Aorta (tissue), 5 donors: ENCODE results near the gene GPR137B. TPM values are rescaled to one million over a fixed set of nuclear protein-coding genes. Genes with fewer than 3 reads are reported as not detected.
A peak's percentile ranks its signal among the peaks of the same experiment; 100 is the strongest.

Source experiments
- ATAC-seq: fragments of 200-7000 bp; cut with Tn5 transposase; one replicate; pipeline ENCODE4 v1.9.1; 2022; ENCODE audit warnings: moderate library complexity; ENCODE audit not compliant: low FRiP score
- DNase-seq, 2 donors: peaks; one replicate each; pipeline ENCODE4 v3.0.0-alpha.2; 2020
- H3K27ac ChIP-seq, 2 donors: one replicate each; pipeline ENCODE4 v1.5.1; 2013; ENCODE audit warnings: low read length in 2 of 2, mild to moderate bottlenecking in 2 of 2, moderate library complexity in 2 of 2, control low read depth in 1 of 2, inconsistent platforms in 1 of 2, low read depth in 1 of 2
- H3K27me3 ChIP-seq, 2 donors: one replicate each; pipeline ENCODE4 v1.6.1; 2013; ENCODE audit warnings: control low read depth in 1 of 2, low read length in 1 of 2, mild to moderate bottlenecking in 1 of 2, moderate library complexity in 1 of 2; ENCODE audit not compliant: insufficient read depth in 2 of 2, control insufficient read depth in 1 of 2
- H3K36me3 ChIP-seq, 2 donors: one replicate each; pipeline ENCODE4 v1.6.1; 2013; ENCODE audit warnings: control low read depth in 1 of 2, low read length in 1 of 2, mild to moderate bottlenecking in 1 of 2; ENCODE audit not compliant: insufficient read depth in 2 of 2, control insufficient read depth in 1 of 2
- H3K4me1 ChIP-seq, 2 donors: one replicate each; pipeline ENCODE4 v1.6.1; 2013; ENCODE audit warnings: low read length in 2 of 2, control low read depth in 1 of 2, mild to moderate bottlenecking in 1 of 2, moderate library complexity in 1 of 2; ENCODE audit not compliant: insufficient read depth in 2 of 2, control insufficient read depth in 1 of 2
- H3K4me3 ChIP-seq, 2 donors: one replicate each; pipeline ENCODE4 v1.5.1; 2013; ENCODE audit warnings: low read length in 2 of 2, control low read depth in 1 of 2, mild to moderate bottlenecking in 1 of 2
- H3K9me3 ChIP-seq: one replicate; pipeline ENCODE4 v1.6.1; 2013; ENCODE audit warnings: mild to moderate bottlenecking, low read length; ENCODE audit not compliant: control insufficient read depth
- WGBS, 2 donors: extraction: QIAGEN DNeasy Blood & Tissue Kit; methylation state at CpG; one replicate each; pipeline ENCODE4 v1.1.7; 2013; 5-methylcytosine and 5-hydroxymethylcytosine counted together
- intact Hi-C, 2 donors: fragments of 100-400 bp; cut with DNase I; formaldehyde crosslinking; loops; one replicate each; pipeline versions ENCODE4 v1.14.2 to v1.15.0; 2022
- polyA plus RNA-seq, 2 donors: library from polyadenylated mRNA; stranded (reverse); fragments of 200-250 nt; gene quantifications; one replicate each; pipeline ENCODE4 v1.2.3, GENCODE V29; 2013
- total RNA-seq, 2 donors: library from RNA; stranded (reverse); fragmentation: NEBNext Ultra II Directional; extraction: Animal tissue kit (Norgen Biotek cat#: 25700); gene quantifications; one replicate each; pipeline ENCODE4 v1.2.1, GENCODE V29; 2021
- donor health status: healthy with polysubstance abuse.
- donor health status: Bipolar disorder and iron deficiency.
- donor health status: DM: no; HTN: no; CAD: no.
- donor health status: DM: no; HTN: no; CAD: no.
- donor health status: DM: yes; HTN: yes; CAD: no.

GPR137B gene
- total and polyA plus RNA-seq, 4 donors, result 15.4 to 21.3 (median 19.5) TPM

DNA sequence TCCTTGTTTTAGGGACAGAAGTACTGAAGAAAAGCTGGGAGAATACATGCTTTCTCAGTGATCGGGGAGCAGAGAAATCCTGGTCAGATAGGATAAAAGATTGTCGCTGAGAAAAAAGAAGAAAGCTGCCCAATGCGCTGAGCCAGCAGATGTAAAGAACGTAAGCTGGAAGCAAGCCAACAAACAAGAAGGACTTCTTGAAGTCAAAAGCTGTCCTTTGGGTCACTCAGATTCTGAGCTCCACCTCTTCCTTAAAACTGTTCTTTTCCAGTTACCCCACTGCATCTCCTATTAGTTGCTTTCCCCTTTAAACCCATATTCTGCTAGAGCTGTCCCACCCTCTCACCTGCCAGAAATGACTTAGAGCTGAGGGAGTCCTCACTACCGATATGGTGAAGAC, 64.8 kb downstream of the GPR137B start:
- no peak for ATAC-seq
- H3K27ac ChIP-seq, result no peak overlapping the region
- no peak overlapping the region for H3K4me3 ChIP-seq
- no peaks in the 10 kb centered on the region for H3K9me3 ChIP-seq
- no peaks in the 10 kb centered on the region for H3K4me1 ChIP-seq
- peaks cover 0 to 2% of the 10 kb centered on the region in 2 donors for H3K36me3 ChIP-seq
- peak in 1 of 2 donors; percentile 51 for DNase-seq
- intact Hi-C loops, result no loop called here
- WGBS, 2 donors, result 64 to 72% methylated on average over 5 of the region's 5 CpGs
- H3K27me3 ChIP-seq, result no peaks in the 10 kb centered on the region

DNA sequence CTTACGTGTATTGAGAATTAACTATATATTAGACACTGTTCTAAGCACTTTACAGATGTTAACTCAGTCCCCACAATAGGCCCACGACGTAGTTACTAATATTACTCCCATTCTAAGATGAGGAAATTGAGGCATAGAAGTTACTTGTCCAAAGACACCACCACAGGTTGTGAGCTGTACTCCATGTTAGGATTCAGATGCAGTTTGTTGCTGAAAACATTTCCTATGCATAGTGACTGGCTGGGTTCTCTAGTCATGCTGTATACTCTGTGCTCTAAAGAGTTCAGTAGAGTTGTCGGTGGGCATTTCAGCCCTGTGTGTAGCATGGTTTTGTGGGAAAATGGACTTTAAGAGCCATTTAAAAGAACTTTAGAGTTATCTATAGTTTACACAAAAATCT, 65.2 kb downstream of the GPR137B start:
- Histone ChIP-seq H3K27ac (no peak overlapping the region), H3K36me3 (peaks cover 0 to 2% of the 10 kb centered on the region in 2 donors), H3K4me1 (no peaks in the 10 kb centered on the region), H3K4me3 (no peak overlapping the region), H3K9me3 (no peaks in the 10 kb centered on the region), H3K27me3 (no peaks in the 10 kb centered on the region)
- ATAC-seq, result no peak
- no peak for DNase-seq
- WGBS, 2 donors, result 92 to 95% methylated on average over 4 of the region's 4 CpGs
- intact Hi-C loops, result no loop called here

- 23 to 27% methylated on average over 2 of the region's 2 CpGs for WGBS, 2 donors
- no peak for ATAC-seq
- no peaks in the 10 kb centered on the region for H3K4me1 ChIP-seq
- intact Hi-C loops, result no loop called here
- H3K27ac ChIP-seq, result no peak overlapping the region
- no peak overlapping the region for H3K4me3 ChIP-seq
- peaks cover 0 to 2% of the 10 kb centered on the region in 2 donors for H3K36me3 ChIP-seq
- no peaks in the 10 kb centered on the region for H3K9me3 ChIP-seq
- H3K27me3 ChIP-seq, result no peaks in the 10 kb centered on the region
- no peak for DNase-seq
Measured at GRCh38 chr1:236209185-236209584, 66.8 kb downstream of the GPR137B start.

DNA sequence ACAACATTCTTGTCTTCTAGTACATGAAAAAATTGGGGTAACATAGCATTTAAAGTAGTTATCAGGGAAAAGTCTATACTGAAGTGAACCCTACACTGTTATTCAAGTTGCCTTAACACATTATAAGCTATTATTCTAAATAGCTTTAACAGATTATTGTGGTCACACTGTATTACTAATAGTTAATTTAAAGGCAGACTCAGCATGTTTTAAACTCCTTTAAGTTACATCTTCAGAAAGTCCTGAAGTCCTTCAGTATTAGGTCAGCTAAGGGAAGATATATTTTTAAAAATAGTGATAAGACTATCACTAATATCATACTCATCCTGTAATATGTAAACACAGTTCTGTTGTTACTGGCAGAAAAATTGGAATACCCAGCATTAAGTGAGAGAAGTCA, 67.4 kb downstream of the GPR137B start:
- ATAC-seq, result no peak
- H3K36me3 ChIP-seq, result peaks cover 0 to 2% of the 10 kb centered on the region in 2 donors
- no peaks in the 10 kb centered on the region for H3K9me3 ChIP-seq
- DNase-seq, result no peak
- no peaks in the 10 kb centered on the region for H3K27me3 ChIP-seq
- intact Hi-C loops, result no loop called here
- no peaks in the 10 kb centered on the region for H3K4me1 ChIP-seq
- no peak overlapping the region for H3K27ac ChIP-seq
- no peak overlapping the region for H3K4me3 ChIP-seq

GRCh38 chr1:236211815-236212214, 69.5 kb downstream of the GPR137B start:
- peaks cover 0 to 2% of the 10 kb centered on the region in 2 donors for H3K36me3 ChIP-seq
- no peak for DNase-seq
- WGBS, 2 donors, result 97 to 98% methylated on average over 5 of the region's 5 CpGs

DNA sequence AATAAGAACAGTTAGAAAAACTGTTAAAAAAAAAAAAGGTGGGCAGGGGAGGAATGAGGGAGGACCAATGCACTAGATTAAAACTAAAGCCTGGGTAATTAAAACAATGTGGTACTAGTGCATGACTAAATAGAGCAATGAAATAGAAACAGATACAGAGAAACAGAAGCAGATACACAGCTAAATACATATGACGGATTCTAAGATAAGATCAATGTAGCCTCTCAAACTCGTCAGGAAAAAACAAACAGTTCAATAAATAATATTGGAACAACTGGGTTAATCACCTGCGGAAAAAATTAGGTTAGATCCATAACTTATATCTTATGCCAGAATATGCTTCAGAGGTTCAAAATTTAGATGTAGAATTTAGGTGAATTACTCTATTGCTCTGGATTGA, 71.2 kb downstream of the GPR137B start:
- ATAC-seq (no peak), DNase-seq (no peak)
- Histone ChIP-seq H3K4me1 (no peaks in the 10 kb centered on the region), H3K9me3 (no peaks in the 10 kb centered on the region), H3K4me3 (no peak overlapping the region), H3K27me3 (no peaks in the 10 kb centered on the region), H3K27ac (no peak overlapping the region), H3K36me3 (peaks cover 0 to 2% of the 10 kb centered on the region in 2 donors)
- 93 to 94% methylated on average over 3 of the region's 3 CpGs for WGBS, 2 donors
- intact Hi-C loops, result no loop called here

More at GRCh38 chr1:236211815-236212214, 69.5 kb downstream of the GPR137B start:
- no peak for ATAC-seq
- Histone ChIP-seq H3K4me1 (no peaks in the 10 kb centered on the region), H3K27me3 (no peaks in the 10 kb centered on the region), H3K4me3 (no peak overlapping the region), H3K27ac (no peak overlapping the region), H3K9me3 (no peaks in the 10 kb centered on the region)
- intact Hi-C loops, result no loop called here

DNA sequence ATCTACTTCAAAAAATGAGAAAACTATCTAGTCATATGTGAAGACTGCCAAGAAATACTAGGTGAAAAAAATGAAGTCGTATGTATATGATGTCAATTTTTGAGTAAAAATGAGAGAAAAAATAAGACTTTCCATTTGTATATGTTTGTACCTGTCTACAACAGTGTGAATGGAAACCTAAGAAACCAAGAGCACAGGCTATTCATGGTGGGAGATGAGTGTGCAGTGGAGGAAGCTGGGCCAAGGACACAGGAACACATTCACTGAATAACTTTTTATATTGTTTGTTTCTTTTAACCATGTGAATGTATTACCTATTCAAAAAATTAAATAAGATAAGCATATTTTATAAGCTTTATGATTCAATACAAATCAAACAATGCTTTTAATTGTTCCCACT, 72.4 kb downstream of the GPR137B start:
- intact Hi-C loops, result no loop called here

GRCh38 chr1:236220473-236220872, 78.1 kb downstream of the GPR137B start:
- Histone ChIP-seq H3K27ac (no peak overlapping the region), H3K36me3 (no peaks in the 10 kb centered on the region)
- no peak for ATAC-seq

More for the DNA sequence above, 72.4 kb downstream of the GPR137B start:
- ATAC-seq, result no peak
- no peak overlapping the region for H3K27ac ChIP-seq
- WGBS, 2 donors, result 71 to 80% methylated on average over 1 of the region's 1 CpG
- no peak overlapping the region for H3K4me3 ChIP-seq
- peaks cover 0 to 2% of the 10 kb centered on the region in 2 donors for H3K36me3 ChIP-seq
- no peak for DNase-seq
- H3K4me1 ChIP-seq, result no peaks in the 10 kb centered on the region
- H3K9me3 ChIP-seq, result no peaks in the 10 kb centered on the region
- H3K27me3 ChIP-seq, result no peaks in the 10 kb centered on the region

DNA sequence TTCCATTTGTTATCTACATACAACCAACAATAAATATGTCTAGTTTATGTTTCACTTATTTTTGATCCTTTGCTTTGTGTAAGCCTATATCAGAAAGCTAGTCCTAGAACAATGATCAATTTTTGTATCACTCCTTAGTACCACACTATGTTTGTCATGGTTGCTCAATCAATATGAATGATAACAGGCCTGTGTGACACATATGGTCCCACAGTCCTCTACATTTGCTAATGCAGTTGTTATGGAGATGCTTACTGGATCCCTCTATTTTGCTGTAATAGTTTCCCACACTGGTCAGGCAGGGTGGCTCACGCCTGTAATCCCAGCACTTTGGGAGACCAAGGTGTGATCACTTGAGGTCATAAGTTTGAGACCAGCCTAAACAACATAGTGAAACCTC, 80.3 kb downstream of the GPR137B start:
- Histone ChIP-seq H3K27ac (no peak overlapping the region), H3K9me3 (no peaks in the 10 kb centered on the region), H3K4me3 (no peak overlapping the region), H3K4me1 (no peaks in the 10 kb centered on the region), H3K36me3 (no peaks in the 10 kb centered on the region), H3K27me3 (no peaks in the 10 kb centered on the region)
- intact Hi-C loops, result no loop called here
- ATAC-seq (no peak), DNase-seq (no peak)
- WGBS, 2 donors, result 97 to 100% methylated on average over 1 of the region's 1 CpG

More at GRCh38 chr1:236220473-236220872, 78.1 kb downstream of the GPR137B start:
- Histone ChIP-seq H3K4me1 (no peaks in the 10 kb centered on the region), H3K9me3 (no peaks in the 10 kb centered on the region), H3K27me3 (no peaks in the 10 kb centered on the region), H3K4me3 (no peak overlapping the region)
- no peak for DNase-seq
- intact Hi-C loops, result no loop called here
- 93 to 95% methylated on average over 1 of the region's 1 CpG for WGBS, 2 donors
